Karpas-422 (cell line): Measurements from ENCODE around the gene IFT172. TPM values are rescaled to one million over a fixed set of nuclear protein-coding genes. Genes with fewer than 3 reads are reported as not detected.
"Not testable (repeated sequence)": the region's sequence is repeated elsewhere in the genome, so short reads cannot be mapped to it uniquely, and the experiment has no call there.

ENCODE experiments used
- DNase-seq: peaks from one replicate; pipeline ENCODE4 v3.0.0-alpha.2; 2015
- H2AFZ ChIP-seq: fragments of 200-600 bp; sonication (generic); 2 replicates; pipeline ENCODE4 v1.6.1; 2014; ENCODE audit warnings: antibody characterized with exemption, low read length, mixed read lengths
- H3K27ac ChIP-seq: fragments of 200-600 bp; sonication (generic); 2 replicates; pipeline ENCODE4 v1.5.1; 2014; ENCODE audit warnings: mild to moderate bottlenecking, low read length, moderate library complexity
- H3K27me3 ChIP-seq: fragments of 200-600 bp; sonication (generic); 2 replicates; pipeline ENCODE4 v1.6.1; 2014; ENCODE audit warnings: low read length, mixed read lengths
- H3K36me3 ChIP-seq: fragments of 200-600 bp; sonication (generic); 2 replicates; pipeline ENCODE4 v1.6.1; 2014; ENCODE audit warnings: low read length, mixed read lengths; ENCODE audit not compliant: insufficient read depth
- H3K4me1 ChIP-seq: fragments of 200-600 bp; sonication (generic); 2 replicates; pipeline ENCODE4 v1.6.1; 2014; ENCODE audit warnings: mild to moderate bottlenecking, low read length, mixed read lengths
- H3K4me2 ChIP-seq: fragments of 200-600 bp; sonication (generic); 2 replicates; pipeline ENCODE4 v1.6.1; 2014; ENCODE audit warnings: low read length, low read depth, mild to moderate bottlenecking; ENCODE audit not compliant: poor library complexity, severe bottlenecking
- H3K4me3 ChIP-seq: fragments of 200-600 bp; sonication (generic); 2 replicates; pipeline ENCODE4 v1.5.1; 2014; ENCODE audit warnings: mild to moderate bottlenecking, antibody characterized with exemption, low read length, mixed read lengths
- H3K79me2 ChIP-seq: fragments of 200-600 bp; sonication (generic); 2 replicates; pipeline ENCODE4 v1.6.1; 2014; ENCODE audit warnings: mild to moderate bottlenecking, low read length, mixed read lengths
- H3K9ac ChIP-seq: fragments of 200-600 bp; sonication (generic); 2 replicates; pipeline ENCODE4 v1.6.0; 2014; ENCODE audit warnings: low read length
- H3K9me2 ChIP-seq: fragments of 200-600 bp; sonication (generic), shearing (Covaris generic); replicated peaks from 2 replicates; pipeline ENCODE4 v1.6.0; 2014; ENCODE audit warnings: mild to moderate bottlenecking, low read length, moderate library complexity; ENCODE audit not compliant: insufficient read depth
- H3K9me3 ChIP-seq: fragments of 300-700, 200-600 bp; sonication (generic); 2 replicates; pipeline ENCODE4 v1.6.1; 2014; ENCODE audit warnings: low read length, mixed read lengths
- H4K20me1 ChIP-seq: fragments of 200-600 bp; sonication (generic); 2 replicates; pipeline ENCODE4 v1.6.1; 2014; ENCODE audit warnings: mild to moderate bottlenecking, antibody characterized with exemption, low read length, low read depth; ENCODE audit not compliant: insufficient read depth
- total RNA-seq: library from RNA; depleted of rRNA; stranded (reverse); fragments of >200 nt; shearing (Covaris generic); gene quantifications from 2 replicates; pipeline ENCODE4 v1.2.3, GENCODE V29; 2014; ENCODE audit warnings: low replicate concordance

The IFT172 gene
- total RNA-seq, 1 experiment from 2014 or later = 35.9 TPM

GRCh38 chr2:27428213-27428977 lies 61.1 kb downstream of the IFT172 start, which contains the start of gene NRBP1:
TSS of gene NRBP1 (plus strand) at chr2:27428631. CDS start at chr2:27433274, 4,643 bp downstream.
- peak; percentile 97 for DNase-seq
- peaks cover 22% of the 10 kb centered on the region for H3K4me1 ChIP-seq
- H2AFZ ChIP-seq = peak within 1 kb of the TSS; percentile 92
- H3K4me3 ChIP-seq = peak within 1 kb of the TSS; percentile 83
- 0 out of 2 replicates have a peak, but pooled peaks cover under 1% of the 10 kb centered on the region for H3K36me3 ChIP-seq
- no peaks in the 10 kb centered on the region for H3K27me3 ChIP-seq
- H3K27ac ChIP-seq = peak within 1 kb of the TSS; percentile 75
- H3K9ac ChIP-seq = peak within 1 kb of the TSS; percentile 99
- no peaks in the 10 kb centered on the region for H3K9me3 ChIP-seq
- H3K9me2 ChIP-seq = no peaks in the 10 kb centered on the region
- H3K4me2 ChIP-seq = peak within 1 kb of the TSS; percentile 94
- H3K79me2 ChIP-seq = peaks cover 41% of the 10 kb centered on the region
- H4K20me1 ChIP-seq = peaks cover 5% of the 10 kb centered on the region; the same call in 1 of the 2 replicates

GRCh38 chr2:27427863-27428212 lies 61.7 kb downstream of the IFT172 start:
- Histone ChIP-seq H2AFZ (peak overlapping the region; percentile 92), H3K79me2 (peaks cover 38% of the 10 kb centered on the region), H3K9ac (peak overlapping the region; percentile 99), H3K36me3 (no peaks in the 10 kb centered on the region), H3K27me3 (no peaks in the 10 kb centered on the region), H4K20me1 (peaks cover 5% of the 10 kb centered on the region; the same call in 1 of the 2 replicates), H3K4me3 (peak overlapping the region; percentile 83), H3K27ac (no peak overlapping the region), H3K4me1 (peaks cover 22% of the 10 kb centered on the region), H3K9me2 (no peaks in the 10 kb centered on the region), H3K4me2 (peak overlapping the region; percentile 94), H3K9me3 (no peaks in the 10 kb centered on the region)
- no peak for DNase-seq

GRCh38 chr2:27425039-27425438 lies 64.5 kb downstream of the IFT172 start:
- not testable (repeated sequence) for H3K4me2 ChIP-seq, H3K27me3 ChIP-seq, H3K36me3 ChIP-seq, H4K20me1 ChIP-seq, H3K9me3 ChIP-seq, H3K27ac ChIP-seq, H2AFZ ChIP-seq, H3K9ac ChIP-seq, H3K4me3 ChIP-seq, H3K9me2 ChIP-seq, DNase-seq
- H3K4me1 ChIP-seq = peaks cover 14% of the 10 kb centered on the region
- peaks cover 11% of the 10 kb centered on the region for H3K79me2 ChIP-seq

DNA sequence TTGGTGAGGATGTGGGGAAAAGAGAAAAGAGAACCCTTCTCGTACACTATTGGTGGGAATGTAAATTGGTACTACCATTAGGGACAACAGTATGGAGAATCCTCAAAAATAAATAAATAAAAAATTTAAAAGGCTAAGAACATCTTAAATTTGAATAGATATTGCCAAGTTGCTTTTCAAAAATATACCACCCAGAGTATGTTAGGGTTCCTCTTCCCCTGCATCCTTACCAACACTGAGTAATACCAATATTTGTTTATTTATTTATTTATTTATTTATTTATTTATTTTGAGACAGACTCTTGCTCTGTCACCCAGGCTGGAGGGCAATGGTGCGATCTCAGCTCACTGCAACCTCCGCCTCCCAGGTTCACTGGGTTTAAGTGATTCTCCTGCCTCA lies 66.6 kb downstream of the IFT172 start:
- no peak overlapping the region for H3K4me3 ChIP-seq
- H4K20me1 ChIP-seq = no peaks in the 10 kb centered on the region
- no peak overlapping the region for H3K4me2 ChIP-seq
- no peaks in the 10 kb centered on the region for H3K79me2 ChIP-seq
- no peak overlapping the region for H2AFZ ChIP-seq
- no peaks in the 10 kb centered on the region for H3K9me2 ChIP-seq
- no peak for DNase-seq
- H3K36me3 ChIP-seq = no peaks in the 10 kb centered on the region
- peaks cover 7% of the 10 kb centered on the region for H3K4me1 ChIP-seq
- no peaks in the 10 kb centered on the region for H3K27me3 ChIP-seq
- H3K27ac ChIP-seq = no peak overlapping the region
- H3K9me3 ChIP-seq = no peaks in the 10 kb centered on the region
- H3K9ac ChIP-seq = no peak overlapping the region

- Histone ChIP-seq H3K4me3 (no peak overlapping the region), H3K9me3 (no peaks in the 10 kb centered on the region), H3K27me3 (no peaks in the 10 kb centered on the region), H3K36me3 (no peaks in the 10 kb centered on the region), H3K79me2 (no peaks in the 10 kb centered on the region), H3K27ac (no peak overlapping the region), H3K9me2 (no peaks in the 10 kb centered on the region), H4K20me1 (no peaks in the 10 kb centered on the region), H3K9ac (no peak overlapping the region), H2AFZ (no peak overlapping the region), H3K4me2 (no peak overlapping the region), H3K4me1 (no peaks in the 10 kb centered on the region)
- DNase-seq = no peak
These were observed 67.8 kb downstream of the IFT172 start for GRCh38 chr2:27421660-27422250.

GRCh38 chr2:27420996-27421395 lies 68.5 kb downstream of the IFT172 start:
- Histone ChIP-seq H3K9me3 (no peaks in the 10 kb centered on the region), H3K27ac (no peak overlapping the region), H3K4me1 (no peaks in the 10 kb centered on the region), H3K9me2 (no peaks in the 10 kb centered on the region), H3K4me3 (no peak overlapping the region), H3K9ac (no peak overlapping the region), H3K27me3 (no peaks in the 10 kb centered on the region), H3K4me2 (no peak overlapping the region), H2AFZ (no peak overlapping the region), H3K36me3 (no peaks in the 10 kb centered on the region), H4K20me1 (no peaks in the 10 kb centered on the region), H3K79me2 (no peaks in the 10 kb centered on the region)
- DNase-seq = no peak

DNA sequence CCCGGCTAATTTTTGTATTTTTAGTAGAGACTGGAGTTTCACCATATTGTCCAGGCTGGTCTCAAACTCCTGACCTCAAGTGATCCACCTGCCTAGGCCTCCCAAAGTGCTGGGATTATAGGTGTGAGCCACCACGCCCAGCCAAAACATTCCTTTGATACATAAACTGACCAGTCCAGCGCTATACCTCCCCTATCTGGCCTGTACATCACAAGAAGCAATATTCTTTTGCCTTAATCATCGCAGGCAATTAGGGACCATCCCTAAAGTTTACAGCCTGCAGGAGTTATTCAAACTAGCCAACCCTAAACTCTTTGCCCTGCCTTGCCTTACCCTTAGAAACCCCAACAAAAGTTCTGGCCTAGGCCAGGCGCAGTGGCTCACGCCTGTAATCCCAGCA lies 73.4 kb downstream of the IFT172 start:
- no peak overlapping the region for H3K9ac ChIP-seq
- no peaks in the 10 kb centered on the region for H3K27me3 ChIP-seq
- no peaks in the 10 kb centered on the region for H3K9me2 ChIP-seq
- H3K4me1 ChIP-seq = no peaks in the 10 kb centered on the region
- H3K9me3 ChIP-seq = no peaks in the 10 kb centered on the region
- no peaks in the 10 kb centered on the region for H3K36me3 ChIP-seq
- H3K4me2 ChIP-seq = no peak overlapping the region
- H3K27ac ChIP-seq = no peak overlapping the region
- H2AFZ ChIP-seq = no peak overlapping the region
- DNase-seq = no peak
- H3K4me3 ChIP-seq = no peak overlapping the region
- H3K79me2 ChIP-seq = no peaks in the 10 kb centered on the region
- no peaks in the 10 kb centered on the region for H4K20me1 ChIP-seq

DNA sequence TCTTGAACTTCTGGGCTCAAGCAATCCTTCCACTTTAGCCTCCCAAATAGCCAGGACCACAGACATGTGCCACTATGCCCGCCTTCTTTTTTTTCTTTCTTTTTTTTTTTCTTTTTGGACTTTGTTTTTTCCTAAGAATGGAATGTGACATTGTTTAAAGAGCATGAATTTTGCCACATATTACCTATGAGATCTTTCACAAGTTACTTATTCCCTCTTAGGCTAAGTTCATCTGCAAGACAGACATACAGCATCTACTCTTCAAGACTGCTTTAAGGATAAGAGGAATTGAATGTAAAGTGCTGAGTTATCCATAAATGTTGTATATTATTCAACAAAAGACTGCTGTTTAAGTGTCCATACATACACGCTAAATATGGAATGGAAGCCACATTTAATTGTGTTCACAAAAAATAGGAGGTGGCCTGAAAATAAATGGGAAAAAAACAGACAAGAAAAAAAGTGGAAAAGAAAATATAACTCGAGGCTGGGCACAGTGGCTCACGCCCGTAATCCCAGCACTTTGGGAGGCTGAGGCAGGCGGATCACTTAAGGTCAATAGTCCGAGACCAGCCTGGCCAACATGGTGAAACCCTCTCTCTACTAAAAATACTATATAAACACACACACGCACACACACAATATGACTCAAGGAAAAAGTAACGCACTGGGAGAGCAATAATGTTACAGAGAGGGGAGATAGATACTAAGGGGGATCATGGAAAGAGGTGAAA lies 77.0 kb downstream of the IFT172 start:
- no peak for DNase-seq
- no peak overlapping the region for H2AFZ ChIP-seq
- H3K27ac ChIP-seq = no peak overlapping the region
- H3K27me3 ChIP-seq = no peaks in the 10 kb centered on the region
- H3K4me3 ChIP-seq = no peak overlapping the region
- peaks cover 1% of the 10 kb centered on the region; the same call in 1 of the 2 replicates for H3K36me3 ChIP-seq
- H3K4me2 ChIP-seq = no peak overlapping the region
- no peaks in the 10 kb centered on the region for H3K9me2 ChIP-seq
- H3K4me1 ChIP-seq = peaks cover 15% of the 10 kb centered on the region
- H3K79me2 ChIP-seq = peaks cover 18% of the 10 kb centered on the region
- H4K20me1 ChIP-seq = peaks cover 7% of the 10 kb centered on the region; the same call in 1 of the 2 replicates
- H3K9ac ChIP-seq = no peak overlapping the region
- H3K9me3 ChIP-seq = no peaks in the 10 kb centered on the region
